RWPE1 (cell line): Measurements from ENCODE around the gene HECTD2.

Experiments
- CTCF ChIA-PET: fragments of 350-600 bp; sonication (Branson Sonifier 250); formaldehyde crosslinking; extraction: SDS; loops from one replicate; lab custom pipeline; 2021; lab: Yijun Ruan, JAX
- POLR2A ChIA-PET: fragments of 400-600 bp; formaldehyde crosslinking; extraction: SDS; loops from one replicate; lab custom pipeline; 2020; ENCODE audit warnings: antibody characterized with exemption; ENCODE audit not compliant: low non-redundant PET; lab: Yijun Ruan, JAX
- DNase-seq: peaks from one replicate; pipeline ENCODE4 v3.0.0; 2012; ENCODE audit warnings: low spot score
- H3K27ac ChIP-seq: fragments of 450-650 bp; 2 replicates; pipeline ENCODE4 v1.5.1; 2017
- TF ChIP-seq, protein P1 (sequence below): fragments of 450-650 bp; conservative IDR thresholded peaks from 2 replicates; pipeline ENCODE4 v1.5.1; 2017; ENCODE audit warnings: low read depth, mild to moderate bottlenecking

Gene HECTD2

DNA sequence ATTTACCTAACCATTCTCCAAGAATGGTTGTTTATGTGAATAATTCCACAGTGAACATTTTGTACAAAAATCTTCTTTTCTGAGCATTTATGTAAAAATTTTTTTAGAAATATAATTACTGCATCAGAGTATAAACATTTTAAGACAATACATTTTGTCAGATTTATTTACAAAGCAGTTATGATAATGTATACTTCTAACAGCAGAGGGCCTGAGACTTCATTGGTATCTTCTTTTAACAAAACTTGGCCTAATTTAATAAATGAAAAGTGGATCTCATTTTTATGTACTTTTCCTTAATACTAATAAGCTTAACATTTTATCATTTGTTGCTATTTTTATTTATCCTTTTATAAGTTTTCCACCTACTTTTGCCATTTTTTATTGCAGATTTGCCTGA is 69.4 kb downstream of the HECTD2 start:
- no peak for DNase-seq
- no peak overlapping the region for H3K27ac ChIP-seq
- TF ChIP-seq, protein P1, sequence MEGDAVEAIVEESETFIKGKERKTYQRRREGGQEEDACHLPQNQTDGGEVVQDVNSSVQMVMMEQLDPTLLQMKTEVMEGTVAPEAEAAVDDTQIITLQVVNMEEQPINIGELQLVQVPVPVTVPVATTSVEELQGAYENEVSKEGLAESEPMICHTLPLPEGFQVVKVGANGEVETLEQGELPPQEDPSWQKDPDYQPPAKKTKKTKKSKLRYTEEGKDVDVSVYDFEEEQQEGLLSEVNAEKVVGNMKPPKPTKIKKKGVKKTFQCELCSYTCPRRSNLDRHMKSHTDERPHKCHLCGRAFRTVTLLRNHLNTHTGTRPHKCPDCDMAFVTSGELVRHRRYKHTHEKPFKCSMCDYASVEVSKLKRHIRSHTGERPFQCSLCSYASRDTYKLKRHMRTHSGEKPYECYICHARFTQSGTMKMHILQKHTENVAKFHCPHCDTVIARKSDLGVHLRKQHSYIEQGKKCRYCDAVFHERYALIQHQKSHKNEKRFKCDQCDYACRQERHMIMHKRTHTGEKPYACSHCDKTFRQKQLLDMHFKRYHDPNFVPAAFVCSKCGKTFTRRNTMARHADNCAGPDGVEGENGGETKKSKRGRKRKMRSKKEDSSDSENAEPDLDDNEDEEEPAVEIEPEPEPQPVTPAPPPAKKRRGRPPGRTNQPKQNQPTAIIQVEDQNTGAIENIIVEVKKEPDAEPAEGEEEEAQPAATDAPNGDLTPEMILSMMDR, result no peak
- CTCF ChIA-PET, result no interaction called here
- POLR2A ChIA-PET, result no interaction called here

DNA sequence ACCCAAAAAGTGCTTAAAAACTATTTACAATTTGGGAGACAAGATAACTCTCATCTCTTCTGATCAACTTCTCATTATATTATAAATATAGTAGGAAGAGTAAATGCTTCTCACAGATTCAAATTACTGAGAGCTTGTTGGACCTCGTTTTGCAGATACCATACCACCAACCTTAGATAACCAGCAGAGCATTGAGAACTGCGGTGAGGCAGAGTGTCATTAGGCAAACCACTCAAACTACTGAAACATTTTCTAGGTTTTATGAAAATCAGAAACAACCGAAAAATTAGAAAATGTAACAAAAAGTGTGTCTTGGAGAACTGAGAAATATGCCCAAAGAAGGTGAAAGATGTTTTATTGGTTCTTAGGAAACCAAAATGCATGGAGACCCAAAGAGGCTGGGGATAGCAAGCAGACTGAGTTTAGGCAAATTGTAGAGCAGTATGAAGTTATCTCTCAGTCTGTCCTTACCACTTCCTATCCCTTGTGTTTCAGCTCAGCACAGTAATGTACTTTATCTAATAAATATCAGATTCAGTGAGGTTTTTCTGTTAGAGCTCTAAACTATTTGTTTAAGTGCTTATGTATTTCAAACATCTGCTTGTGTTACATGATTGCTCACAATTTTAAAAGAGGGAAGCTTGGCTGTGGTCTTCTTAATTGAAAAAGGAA is 77.9 kb downstream of the HECTD2 start:
- no peak for DNase-seq
- no peak overlapping the region for H3K27ac ChIP-seq
- ChIA-PET CTCF (interaction anchor here (0.6 to 1.0 kb wide), 2 partner anchors 190 to 765 kb away, joined by 3 read pairs; no protein-coding TSS in a partner anchor), POLR2A (interaction anchor here (0.6 kb wide), 1 partner anchor 144 kb away, joined by 3 read pairs; no protein-coding TSS in a partner anchor)
- TF ChIP-seq, protein P1, result no peak

- TF ChIP-seq, protein P1, result peak; percentile 61
- CTCF ChIA-PET, result interaction anchor here (0.6 to 3.4 kb wide), 9 partner anchors 29 to 416 kb away, joined by 3 to 29 read pairs (median 5); partner anchors contain the start of gene PPP1R3C
- POLR2A ChIA-PET, result no interaction called here
- peak; percentile 65 for DNase-seq
- H3K27ac ChIP-seq, result no peak overlapping the region
Observed at GRCh38 chr10:91493313-91493712, 83.2 kb downstream of the HECTD2 start.

GRCh38 chr10:91495402-91495801 is 85.3 kb downstream of the HECTD2 start:
- CTCF ChIA-PET, result interaction anchor here (0.6 to 3.4 kb wide), 3 partner anchors 138 to 718 kb away, joined by 3 to 29 read pairs (median 3); partner anchors contain the start of gene PPP1R3C
- POLR2A ChIA-PET, result no interaction called here
- TF ChIP-seq, protein P1, result no peak
- H3K27ac ChIP-seq, result no peak overlapping the region
- DNase-seq, result no peak

- DNase-seq, result no peak
- TF ChIP-seq, protein P1, result no peak
- CTCF ChIA-PET, result interaction anchor here (0.6 to 3.4 kb wide), 3 partner anchors 12 to 718 kb away, joined by 3 to 29 read pairs (median 3); partner anchors contain the start of gene PPP1R3C
- POLR2A ChIA-PET, result no interaction called here
- H3K27ac ChIP-seq, result no peak overlapping the region
Observed at GRCh38 chr10:91496016-91496415, 85.9 kb downstream of the HECTD2 start.

- peak; percentile 44 for DNase-seq
- ChIA-PET POLR2A (no interaction called here), CTCF (interaction anchor here (0.6 kb wide), 1 partner anchor 410 kb away, joined by 3 read pairs; no protein-coding TSS in a partner anchor)
- no peak overlapping the region for H3K27ac ChIP-seq
- TF ChIP-seq, protein P1, result no peak
Observed at GRCh38 chr10:91511549-91512330, 101.6 kb downstream of the HECTD2 start.
